Fibroblast of the conjunctiva (primary cell): ENCODE data around the gene SEC16A.

ENCODE experiments used
- DNase-seq: peaks from one replicate; pipeline ENCODE4 v3.0.0-alpha.2; 2010; ENCODE audit warnings: low read depth

SEC16A gene

DNA sequence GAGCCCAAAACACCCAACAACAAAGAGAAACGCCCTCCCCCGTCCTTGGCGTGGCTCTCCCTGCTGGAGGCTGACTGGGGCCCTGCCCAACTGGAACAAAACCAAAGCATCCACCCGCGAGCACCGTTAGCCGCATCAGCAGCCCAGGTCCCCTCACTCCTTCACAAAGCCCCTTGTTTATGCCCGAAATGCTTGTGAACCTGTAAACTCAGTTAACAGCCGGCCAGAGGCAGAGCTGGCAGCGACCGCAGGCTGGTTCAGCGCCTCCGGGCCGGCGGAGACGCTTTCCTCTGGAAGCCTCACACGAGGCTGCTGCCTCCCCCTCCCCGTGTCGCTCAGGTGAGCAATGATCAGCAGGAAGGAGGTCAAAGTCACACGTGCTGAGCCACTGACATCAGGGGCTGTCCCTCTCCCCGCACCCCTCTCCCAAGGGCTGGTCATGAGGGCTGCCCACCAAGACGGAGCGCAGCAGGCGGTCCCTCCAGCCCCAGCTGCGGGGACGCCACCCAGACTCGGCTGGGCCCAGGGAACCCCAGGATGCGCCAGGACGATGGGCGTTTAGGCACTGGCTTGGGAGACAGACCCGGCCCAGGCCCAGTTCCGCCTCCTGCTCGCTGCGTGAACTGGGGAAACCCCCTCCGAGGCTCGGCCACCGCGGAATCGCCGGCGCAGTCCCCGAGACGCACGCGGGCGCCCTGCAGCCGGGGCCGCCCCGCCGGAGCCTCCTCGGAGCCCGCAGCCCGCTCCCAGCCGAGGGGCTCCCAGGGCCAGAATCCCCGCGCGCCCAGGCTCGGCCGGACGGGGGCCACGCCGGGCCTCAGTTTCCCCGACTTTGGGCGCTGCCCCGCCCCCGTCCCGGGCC is 83.4 kb downstream of the SEC16A start:
- no peak for DNase-seq

DNA sequence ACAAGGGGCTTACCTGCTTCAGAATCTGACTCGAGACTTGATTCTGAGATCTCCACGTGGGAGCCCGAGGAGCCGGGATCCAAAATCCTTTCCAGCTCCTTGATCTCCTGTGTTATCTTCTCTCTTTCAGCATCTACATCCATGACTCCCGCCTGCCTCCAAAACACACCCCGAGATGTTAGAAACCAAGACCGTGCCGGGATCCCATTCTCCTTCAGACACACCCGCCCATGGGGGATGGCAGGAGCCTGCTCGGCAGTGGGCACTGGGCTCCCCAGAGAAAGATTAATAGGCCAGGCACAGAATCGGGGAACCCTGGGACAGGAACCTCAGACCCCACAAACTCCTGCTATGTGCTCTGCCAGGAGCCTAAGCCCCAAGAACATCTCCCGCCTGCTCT is 84.6 kb downstream of the SEC16A start:
- no peak for DNase-seq

DNA sequence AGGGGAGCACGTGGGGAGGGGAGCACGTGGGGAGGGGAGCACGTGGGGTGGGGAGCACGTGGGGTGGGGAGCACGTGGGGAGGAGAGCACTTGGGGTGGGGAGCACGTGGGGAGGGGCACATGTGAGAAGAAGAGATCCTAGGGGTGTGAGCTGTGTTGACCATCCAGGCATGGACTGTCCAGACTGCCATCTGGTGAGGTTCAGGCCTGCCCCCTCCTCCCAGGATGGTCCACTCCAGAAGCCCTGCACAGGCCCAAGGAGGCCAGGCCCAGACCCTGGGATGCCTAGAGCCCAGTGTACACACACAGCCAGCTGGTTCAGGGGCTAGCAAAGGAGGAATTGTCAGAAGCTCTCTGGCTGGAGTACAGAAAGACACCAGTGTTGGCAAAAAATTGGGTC is 85.2 kb downstream of the SEC16A start:
- DNase-seq = no peak

DNA sequence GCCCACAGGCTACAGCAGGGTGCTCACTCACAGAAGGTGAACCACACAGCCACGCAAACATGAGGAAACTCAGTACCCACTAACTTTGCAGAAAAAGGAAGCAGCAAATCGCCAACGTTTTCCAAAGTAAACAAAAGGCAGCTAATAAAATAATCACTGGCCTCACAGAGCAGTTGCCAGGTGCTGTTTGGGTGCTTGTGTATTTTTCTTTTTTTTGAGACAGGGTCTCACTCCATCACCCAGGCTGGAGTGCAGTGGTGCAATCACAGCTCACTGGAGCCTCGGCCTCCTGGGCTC is 86.7 kb downstream of the SEC16A start:
- no peak for DNase-seq

DNA sequence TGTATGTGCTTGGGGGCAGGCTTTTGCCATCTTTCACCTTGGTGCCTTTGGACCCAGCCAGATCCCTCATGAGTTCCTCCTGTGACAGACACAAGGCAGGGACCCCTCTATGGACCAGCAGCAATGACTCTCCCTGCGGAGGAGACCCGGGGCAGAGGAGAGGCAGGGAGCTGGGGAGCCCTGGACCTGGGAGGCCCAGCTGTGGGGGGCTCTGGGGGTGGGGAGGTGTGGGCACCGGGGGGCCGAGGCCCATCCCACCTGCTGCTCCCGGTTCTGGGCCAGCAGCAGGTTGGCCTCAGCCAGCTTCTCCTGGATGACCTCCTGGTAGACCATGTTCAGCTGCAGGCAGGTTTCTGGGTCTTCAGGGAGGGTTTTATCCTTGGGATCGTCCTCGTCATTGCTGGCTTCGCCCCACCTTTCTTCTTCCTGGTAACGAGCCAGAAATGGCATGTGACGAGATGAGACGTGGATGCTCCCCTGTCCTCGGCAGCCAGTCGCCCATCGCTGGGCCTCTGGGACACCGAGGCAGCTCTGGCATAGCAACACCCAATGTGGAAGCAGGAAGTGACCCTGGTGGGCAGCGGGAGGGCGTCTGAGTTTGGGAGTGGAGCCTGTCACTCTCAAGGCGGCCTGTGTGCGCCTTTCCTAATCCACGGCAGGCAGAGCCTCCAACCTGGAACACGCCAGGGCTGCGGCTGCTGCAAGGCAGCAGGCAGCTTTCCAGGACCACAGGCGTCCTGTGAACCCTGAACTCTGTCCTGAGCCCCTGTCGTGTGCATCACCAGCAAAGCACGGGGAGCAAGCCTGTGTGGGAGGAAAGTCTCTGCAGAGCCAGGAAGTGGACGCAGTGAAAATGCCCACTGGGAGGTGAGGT is 87.3 kb downstream of the SEC16A start:
- no peak for DNase-seq

DNA sequence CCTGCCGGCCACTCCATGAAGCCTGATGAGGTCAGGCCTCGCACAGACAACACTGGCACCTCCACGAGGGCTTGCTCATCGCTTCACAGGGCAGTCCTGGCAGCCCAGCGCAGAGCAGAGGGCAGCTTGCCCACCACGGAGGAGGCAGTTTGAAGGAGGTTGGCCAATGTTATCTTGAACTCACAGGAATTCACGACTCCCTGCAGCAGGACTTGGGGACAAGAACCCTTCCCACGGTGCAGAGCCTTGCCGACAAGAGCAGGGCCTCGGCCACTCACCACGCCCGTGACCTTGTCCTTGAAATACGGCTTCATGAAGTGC is 87.9 kb downstream of the SEC16A start:
- DNase-seq = no peak

DNA sequence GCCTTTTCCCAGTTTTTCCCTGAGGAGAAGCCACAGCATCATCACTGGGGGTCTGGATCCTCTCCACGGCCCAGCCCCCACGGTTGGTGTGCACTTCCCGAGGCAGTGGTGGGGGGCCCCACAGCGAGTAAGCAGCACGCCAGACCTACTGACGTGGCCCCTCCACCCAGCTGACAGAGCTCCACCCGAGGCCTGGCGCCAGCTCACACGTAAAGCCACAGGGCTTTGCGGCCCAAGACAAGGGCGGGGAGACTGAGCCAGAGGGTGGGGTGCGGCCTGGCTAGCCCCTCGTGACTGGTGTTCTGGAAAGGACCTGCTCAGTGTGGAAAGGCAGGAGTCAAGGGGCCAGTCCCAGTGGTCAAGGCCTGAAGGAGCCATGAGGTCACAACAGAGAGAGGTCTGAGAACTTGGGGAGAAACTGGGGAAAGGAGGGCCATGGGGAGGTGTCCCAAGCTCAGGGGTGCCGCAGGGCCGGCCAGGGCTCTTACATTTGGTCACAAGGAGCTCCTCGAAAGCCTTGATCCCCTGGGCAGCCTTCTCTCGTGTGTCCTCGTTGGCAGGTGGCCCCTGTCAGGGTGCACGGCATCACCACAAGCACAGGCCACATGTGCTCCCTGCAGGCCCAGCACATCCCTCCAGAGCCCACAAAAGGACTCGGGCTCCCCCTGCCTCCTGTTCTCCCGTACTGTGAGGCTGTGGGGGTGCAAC is 88.4 kb downstream of the SEC16A start:
- no peak for DNase-seq

DNA sequence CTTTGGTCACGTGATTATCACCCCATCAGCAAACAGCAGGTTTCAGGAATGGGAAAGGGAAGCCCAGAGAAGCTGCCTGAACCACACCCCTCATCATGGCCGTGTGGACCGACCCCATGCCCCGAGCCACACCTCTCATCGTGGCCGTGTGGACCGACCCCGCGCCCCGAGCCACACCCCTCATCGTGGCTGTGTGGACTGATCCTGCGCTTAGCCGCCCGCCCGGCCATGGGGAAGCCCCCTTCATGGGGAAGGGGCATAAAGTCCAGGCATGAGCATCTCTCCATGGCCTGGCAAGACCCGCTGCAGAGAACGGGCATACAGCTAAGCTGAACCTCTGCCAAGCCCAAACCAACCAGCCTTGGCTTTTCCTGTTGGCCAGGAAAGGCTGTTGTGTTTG is 89.3 kb downstream of the SEC16A start:
- DNase-seq = no peak

DNA sequence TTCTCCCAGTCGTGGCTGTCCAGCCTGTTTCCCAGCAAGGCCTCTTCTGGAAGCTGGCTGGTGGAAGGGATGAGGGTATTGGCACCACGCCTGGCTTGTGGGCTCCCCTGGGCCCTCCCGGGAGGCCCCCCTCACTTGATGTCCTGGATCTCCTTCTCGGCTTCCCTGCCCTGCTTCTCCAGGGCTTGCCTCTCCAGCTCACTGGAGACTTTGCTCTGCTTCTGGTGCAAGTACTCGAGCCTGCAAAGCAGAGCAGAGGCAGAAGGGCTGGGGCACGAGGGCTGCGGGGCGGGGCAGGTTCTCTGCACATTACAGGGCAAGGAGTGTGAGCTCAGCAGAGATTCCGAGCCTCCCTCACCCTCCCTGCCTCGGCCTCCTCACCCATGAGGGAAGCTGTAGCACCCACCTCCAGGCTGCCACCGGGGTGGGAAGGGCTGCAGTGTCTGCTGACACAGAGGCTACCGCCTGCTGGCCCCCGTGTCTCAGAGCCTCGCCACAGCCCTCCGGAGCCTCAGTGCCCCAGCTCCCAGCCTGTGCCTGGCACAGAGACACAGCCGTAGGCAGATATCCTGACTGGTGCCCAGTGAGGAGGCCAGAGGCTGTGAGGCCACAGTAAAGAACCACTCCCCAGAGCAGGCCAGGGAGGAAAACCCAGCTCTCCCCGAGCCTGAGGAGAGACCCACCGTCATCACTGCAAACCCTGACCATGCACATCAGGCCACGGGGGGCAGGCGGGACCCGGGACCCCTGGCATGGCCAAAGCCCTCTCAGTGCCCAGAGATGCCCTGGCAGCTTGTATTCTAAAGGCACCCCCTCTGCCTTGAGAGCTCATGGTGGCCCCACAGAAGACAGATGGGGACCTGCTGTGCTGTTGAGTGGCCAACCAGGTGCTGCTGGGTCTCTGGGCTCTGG is 90.0 kb downstream of the SEC16A start:
- DNase-seq = no peak

DNA sequence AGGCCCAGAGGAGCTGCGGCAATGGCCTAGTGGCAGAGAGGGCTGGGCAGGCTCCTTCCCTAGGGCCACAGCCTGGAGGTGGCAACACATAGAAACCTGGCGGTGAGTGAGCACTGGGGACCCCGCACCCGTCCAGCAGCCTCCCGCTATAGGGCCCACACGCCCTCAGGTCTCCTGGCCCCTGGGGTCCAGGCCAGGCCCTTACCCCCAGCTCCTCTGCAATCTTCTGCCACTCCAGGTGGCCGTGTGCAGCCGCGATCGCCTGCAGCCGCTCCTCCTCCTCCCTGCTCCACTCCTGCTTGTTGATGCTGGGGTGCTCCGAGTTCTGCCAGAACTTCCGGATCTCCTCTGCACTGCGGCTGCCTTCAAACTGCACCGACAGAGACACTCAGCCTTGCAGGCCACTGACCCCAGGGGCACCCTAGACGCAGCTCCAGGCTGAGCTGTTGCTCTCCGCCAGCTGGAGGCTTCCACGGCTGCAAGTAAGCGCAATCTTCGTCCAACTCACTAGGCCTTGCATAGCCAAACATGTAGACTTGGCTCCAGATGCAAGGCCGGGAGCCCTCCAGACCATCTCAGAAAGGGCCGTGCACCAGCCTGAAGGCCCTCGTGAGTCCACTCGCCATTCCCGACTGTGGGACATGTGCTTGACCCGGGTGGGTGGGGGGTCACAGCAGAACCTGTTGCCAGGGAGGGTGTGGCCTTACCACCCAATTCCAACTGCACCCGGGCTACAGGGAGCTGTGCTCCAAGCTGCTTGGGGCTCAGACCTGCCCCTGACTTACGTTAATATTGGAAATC is 90.9 kb downstream of the SEC16A start:
- DNase-seq = no peak
